Activated CD4-positive, alpha-beta T cell treated with anti-CD3 and anti-CD28 coated beads, Interleukin-2, amount 50 U/mL, for 24 hours (primary cell): Measurements from ENCODE around the gene TMEM120A.
"Not testable (repeated sequence)": the region's sequence is repeated elsewhere in the genome, so short reads cannot be mapped to it uniquely, and the experiment has no call there.

Experiments
- DNase-seq, 2 donors: peaks; one replicate each; pipeline ENCODE4 v3.0.0-alpha.2; 2020; ENCODE audit warnings: low read depth in 1 of 2, low spot score in 1 of 2

Gene TMEM120A

DNA sequence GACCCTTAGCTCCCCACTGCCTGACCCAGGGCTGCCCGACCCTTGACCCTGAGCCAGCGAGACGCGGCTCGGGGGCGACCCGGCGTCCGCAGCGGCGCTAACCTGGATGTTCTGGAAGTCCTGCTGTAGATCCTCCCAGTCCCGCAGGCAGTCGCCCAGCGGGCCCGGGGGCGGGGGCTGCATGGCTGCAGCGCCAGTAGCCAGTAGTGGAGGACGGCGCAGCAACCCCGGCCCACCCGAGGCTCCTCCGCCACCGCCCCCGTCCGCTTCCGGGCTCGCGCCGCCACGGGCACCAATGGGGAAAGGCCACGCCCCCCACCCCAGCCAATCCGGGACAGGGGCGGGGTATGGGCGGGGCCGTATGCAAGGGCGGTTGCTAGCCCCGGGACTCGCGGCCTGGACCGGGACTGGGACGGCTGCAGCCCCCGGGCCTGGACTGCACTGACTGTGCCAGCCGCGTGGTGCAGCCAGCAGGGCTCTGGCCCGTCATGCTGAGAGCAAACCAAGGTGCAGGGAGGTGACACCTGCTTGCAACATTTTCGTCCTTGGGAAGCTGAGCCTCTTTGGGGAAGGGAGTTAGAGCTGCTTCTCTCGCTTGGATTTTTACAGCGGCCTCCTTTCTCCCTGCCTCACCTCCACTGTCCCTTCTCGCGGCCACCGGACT is at the start of gene TMEM120A:
Gene TMEM120A (minus strand): TSS at position 208 of the 664 bp plus-strand sequence. CDS start 25 bp downstream, at position 183.
- peak; percentile 88 to 89 for DNase-seq

DNA sequence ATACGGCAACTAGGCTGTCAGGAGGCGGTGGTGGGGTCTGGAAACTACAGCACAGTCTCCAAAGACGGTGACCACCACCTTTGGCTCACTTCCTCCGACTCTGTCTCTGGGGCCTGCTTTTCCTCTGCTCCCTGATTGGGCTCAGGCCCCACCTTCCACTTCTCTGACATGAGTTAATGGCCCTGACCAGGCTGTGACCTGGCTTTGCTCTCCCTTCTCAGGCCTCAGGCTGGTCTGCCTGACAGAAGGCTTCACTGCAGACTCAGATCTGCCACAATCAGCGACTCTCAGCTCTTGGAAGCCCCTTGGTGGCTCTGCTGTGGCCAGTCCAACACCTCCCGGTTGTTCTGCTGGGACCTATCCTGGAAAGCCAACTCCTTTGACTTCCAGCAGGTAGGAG is 45.7 kb upstream of the TMEM120A start:
- no peak for DNase-seq

GRCh38 chr7:76037310-76037709 is 42.9 kb upstream of the TMEM120A start:
- no peak for DNase-seq

DNA sequence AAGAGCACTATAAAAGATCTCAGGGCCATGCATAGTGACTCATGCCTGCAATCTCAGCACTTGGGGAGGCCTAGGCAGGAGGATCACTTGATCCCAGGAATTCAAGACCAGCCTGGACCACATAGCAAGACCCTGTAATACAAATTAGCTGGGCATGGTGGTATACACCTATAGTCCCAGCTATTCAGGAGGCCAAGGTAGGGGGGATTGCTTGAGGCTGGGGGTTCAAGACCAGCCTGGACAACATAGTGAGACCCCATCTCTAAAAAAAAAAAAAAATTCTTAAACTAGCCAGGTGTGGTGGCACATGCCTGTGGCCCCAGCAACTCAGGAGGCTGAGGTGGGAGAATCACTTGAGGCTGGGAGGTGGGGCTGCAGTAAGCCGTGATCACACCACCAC is 37.6 kb upstream of the TMEM120A start:
- no peak for DNase-seq

DNA sequence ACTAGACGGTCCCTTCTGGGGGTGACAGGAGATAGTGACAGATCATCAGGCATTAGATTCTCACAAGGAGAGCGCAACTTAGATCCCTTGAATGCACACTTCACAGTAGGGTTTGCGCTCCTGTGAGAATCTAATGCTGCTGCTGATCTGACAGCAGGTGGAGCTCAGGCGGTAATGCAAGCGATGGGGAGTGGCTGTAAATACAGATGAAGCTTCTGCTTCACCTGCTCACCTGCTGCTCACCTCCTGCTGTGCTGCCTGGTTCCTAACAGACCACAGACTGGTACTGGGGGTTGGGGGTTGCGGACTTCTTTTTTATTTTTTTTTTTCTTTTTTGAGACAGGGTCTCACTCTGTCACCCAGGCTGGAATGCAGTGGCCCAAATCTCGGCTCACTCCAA is 35.3 kb upstream of the TMEM120A start:
- not testable (repeated sequence) for DNase-seq

DNA sequence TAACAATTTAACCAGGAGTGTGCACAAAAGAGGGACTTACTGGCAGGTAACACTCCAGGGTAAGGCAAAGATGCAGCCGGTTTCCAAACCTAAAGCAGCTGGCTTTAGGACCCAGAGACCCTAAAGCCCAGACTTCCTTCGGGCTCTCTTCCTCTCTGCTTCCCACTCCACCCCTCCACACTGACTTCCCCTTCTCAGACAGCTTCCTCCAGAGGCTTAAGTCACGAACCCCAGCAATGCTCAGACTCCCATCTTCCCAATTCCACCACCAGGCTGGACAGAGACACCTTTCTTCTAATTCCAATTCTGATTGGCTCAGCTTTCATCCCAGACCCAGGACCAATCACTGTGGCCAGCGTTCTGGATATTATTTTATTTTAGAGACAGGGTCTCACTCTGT is 28.6 kb upstream of the TMEM120A start:
- no peak for DNase-seq

- DNase-seq: no peak
Measured at GRCh38 chr7:76022026-76022780, 27.8 kb upstream of the TMEM120A start.

DNA sequence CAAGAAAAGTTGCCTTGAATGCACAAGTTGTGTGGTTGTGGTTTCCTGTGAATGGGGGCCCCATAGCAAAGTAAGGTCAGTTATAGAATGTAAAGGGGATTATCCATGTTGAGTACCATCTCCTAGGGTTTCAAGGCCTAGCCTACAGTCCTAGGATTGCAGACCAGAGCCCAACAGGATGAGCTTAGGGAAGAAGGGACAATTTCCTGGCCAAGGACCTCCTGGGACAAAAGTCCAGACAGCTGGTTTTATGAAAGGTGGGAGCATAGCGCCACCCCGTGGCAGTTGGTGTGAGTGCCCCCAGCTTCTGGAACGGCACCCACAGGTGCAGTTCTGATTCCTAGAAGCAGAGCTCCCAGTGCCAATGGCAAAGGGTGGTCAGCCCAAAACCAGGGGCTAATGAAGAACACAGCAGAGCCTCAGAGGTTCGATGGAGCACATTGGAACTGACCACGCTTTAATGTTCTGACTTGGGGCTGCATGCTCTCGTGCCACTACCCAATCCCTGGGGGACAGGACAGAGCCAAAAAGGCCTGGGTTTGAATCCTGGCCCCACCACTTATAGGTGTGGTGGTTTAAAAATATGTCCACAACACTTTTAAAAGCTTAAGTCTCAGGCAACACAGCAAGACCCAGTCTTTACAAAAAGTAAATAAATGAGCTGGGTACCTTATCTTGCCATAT is 25.8 kb upstream of the TMEM120A start:
- peak; percentile 55 to 58 for DNase-seq

GRCh38 chr7:76018520-76018919 is 24.1 kb upstream of the TMEM120A start:
- DNase-seq: not testable (repeated sequence)

DNA sequence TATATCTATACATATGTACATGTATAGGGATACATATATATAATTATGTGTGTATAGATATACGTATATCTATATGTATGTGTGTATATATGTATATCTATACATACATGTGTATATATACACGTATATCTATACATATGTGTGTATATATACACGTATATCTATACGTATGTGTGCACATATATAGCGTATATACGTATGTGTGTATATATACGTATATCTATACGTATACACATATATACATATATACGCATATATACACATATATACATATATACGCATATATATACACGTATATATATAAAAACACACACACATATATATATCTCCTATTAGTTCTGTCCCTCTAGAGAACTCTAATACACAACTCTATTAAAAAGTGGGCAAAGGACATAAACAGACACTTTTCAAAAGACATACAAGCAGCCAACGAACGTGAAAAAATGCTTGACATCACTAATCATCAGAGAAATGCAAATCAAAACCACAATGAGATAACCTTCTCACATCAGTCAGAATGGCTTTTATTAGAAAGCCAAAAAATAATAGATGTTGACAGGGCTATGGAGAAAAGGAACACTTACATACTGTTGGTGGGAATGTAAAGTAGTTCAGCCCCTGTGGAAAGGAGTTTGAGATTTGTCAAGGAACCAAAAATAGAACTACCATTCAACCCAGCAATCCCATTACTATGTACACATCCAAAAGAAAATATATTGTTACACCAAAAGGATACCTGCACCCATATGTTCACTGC is 22.0 kb upstream of the TMEM120A start:
- no peak for DNase-seq

DNA sequence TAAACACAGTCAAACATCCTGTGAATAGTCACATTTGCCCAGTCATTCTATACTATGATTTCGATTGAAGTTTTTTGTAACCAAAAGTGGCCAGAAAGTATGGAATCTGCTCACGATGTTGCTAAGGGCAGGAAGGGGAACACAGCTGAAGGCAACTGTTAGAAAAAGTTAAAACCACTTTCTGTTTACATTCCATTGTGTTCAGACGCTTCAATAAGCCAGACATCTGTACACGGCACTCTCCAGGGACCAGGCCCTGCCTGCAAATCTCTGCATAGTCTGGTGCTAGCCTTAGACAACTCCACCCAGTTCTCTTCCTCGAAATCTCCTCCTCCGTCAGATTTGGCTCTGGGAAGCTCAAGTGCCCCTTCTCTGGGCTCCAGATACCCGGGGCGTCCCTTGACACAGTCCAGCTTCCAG is 17.1 kb upstream of the TMEM120A start:
- DNase-seq: no peak

DNA sequence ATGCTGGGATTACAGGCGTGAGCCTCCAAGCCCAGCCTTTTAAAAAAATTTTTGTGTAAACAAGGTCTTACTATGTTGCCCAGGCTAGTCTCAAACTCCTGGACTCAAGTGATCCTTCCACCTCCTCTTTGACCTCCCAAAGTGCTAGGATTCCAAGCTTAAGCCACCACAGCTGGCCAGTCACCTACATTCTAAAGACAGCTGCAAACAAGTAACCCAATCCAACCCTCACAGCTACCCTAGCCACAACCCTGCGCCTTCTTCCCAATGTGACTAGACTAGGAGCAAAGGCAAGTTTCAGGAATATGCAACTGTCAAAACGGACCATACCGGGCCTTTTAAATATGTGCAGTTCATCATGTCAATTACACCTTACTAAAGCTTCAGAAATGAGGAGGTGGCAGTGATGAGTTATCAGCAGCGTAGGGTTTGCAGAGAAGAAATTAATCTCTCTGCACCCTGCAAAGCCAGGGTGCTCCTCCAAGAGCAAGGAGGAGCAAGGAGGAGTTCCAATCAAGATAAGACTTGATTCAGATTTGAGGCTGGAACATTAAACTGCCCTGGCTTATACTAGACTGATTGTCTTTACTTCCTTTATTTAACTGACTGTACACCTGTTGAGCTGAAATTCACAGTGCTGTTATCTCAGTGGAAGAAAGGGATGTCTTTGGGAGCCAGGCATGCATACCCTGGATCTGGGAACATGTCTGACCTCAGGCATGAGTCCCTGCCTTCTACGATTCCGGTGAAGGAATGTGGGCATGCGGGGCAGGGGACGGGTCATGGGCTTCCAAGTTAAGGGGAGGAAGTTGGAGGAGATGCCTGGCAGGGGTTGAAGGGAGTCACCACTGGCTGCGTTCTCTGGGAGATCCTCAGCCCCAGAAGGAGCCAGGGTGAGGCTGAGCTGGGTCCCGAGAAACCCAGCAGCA is 15.5 kb upstream of the TMEM120A start:
- DNase-seq: no peak

DNA sequence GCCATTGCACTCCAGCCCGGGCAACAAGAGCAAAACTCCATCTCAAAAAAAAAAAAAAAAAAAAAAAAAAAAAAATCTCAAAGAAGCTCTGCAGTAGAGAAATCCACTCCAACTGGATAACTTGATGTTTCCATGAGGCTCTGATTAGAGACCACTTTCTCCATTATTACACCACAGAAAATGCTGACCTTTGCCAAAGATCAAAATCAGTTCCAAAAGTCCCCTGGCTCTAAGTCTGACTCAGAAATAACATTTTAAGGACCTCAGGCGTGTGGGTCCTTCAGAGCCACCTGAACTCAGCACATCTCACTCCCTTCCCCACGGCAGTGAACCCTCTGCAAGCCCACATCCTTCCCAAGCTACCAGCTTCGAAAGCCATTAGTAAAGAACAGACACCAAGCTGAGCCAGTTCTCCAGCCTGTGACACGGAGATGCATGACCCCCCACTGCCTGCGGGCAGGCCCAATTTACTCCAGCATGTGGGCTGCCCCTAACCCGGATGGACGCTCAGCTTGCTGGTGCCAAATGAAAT is 13.8 kb upstream of the TMEM120A start:
- no peak for DNase-seq

- DNase-seq: not testable (repeated sequence)
Measured at GRCh38 chr7:76005004-76005403, 10.6 kb upstream of the TMEM120A start.

DNA sequence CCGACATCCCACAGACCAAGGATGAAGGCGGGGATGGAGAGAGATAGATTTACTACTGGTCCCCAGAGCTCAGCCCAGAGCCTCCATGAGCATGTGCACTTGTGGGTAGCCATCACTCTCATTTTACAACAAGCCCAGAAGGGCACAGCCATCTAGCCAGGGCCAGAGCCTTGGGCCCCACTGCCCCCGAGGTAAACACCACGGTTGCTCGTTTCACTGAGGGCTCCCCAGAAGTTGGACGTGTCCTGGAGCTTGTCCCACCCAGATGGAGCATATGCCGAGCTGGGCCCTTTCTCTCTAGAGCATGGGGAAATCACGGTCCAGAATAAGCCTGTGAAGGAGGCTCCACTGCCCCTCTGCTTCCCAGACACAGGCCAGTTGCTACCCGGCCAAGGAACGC is 9.0 kb upstream of the TMEM120A start:
- DNase-seq: no peak

DNA sequence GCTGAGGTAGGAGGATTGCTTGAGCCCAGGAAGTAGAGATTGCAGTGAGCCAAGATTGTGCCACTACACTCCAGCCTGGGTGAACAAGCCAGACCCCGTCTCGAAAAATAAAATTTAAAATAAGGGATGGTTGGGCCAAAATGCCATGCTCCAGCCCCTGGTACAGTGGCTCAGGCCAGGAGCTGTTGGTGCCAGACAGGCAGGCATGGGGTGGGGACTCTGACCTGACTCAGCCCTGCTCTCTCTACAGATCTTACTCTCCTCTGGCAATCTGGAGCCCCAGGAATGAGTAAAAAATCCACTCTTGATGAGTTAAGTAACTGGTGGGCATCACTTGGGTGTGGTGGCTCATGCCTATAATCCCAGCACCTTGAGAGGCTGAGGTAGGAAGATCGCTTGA is 8.4 kb upstream of the TMEM120A start:
- no peak for DNase-seq

DNA sequence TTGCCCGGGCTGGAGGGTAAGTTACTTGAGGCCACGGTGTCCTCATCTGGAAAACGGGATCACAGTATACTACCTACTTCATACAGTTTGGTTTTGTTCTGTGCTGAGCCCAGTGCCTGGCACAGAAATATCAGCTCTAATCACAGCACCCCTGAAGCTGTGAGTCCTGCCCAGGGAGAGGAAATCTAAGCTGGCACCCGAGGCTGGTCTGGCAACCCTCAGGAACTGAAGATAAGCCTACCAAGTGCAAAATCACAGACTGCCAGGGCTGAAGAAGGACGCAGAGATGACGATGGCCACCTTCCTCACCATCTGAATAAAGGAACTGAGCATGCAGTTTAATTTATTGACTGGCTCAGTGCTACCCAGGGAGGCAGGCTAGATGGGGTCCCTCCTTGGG is 7.7 kb upstream of the TMEM120A start:
- no peak for DNase-seq

- no peak for DNase-seq
Measured at GRCh38 chr7:76000566-76000965, 6.2 kb upstream of the TMEM120A start.

GRCh38 chr7:75998038-75998437 is 3.6 kb upstream of the TMEM120A start:
- DNase-seq: no peak

- DNase-seq: no peak
Measured at GRCh38 chr7:75996476-75996875, 2.1 kb upstream of the TMEM120A start.
